IMR-90 (cell line): Measurements from ENCODE around the gene ZNF692.

Source experiments
- POLR2A ChIP-seq: IDR thresholded peaks from 2 replicates; pipeline ENCODE4 v1.6.1; 2012; ENCODE audit warnings: mild to moderate bottlenecking, low read depth, low read length
- RCOR1 ChIP-seq: IDR thresholded peaks from 2 replicates; pipeline ENCODE4 v1.6.1; 2012; ENCODE audit warnings: mild to moderate bottlenecking, low read length, improper control_type of control experiment; ENCODE audit not compliant: insufficient replicate concordance
- USF2 ChIP-seq: fragments of 150-350 bp; IDR thresholded peaks from 2 replicates; pipeline ENCODE4 v1.6.1; 2017; ENCODE audit warnings: mild to moderate bottlenecking, antibody characterized with exemption, low read length, low read depth
- TF ChIP-seq, protein P1 (sequence below): conservative IDR thresholded peaks from 2 replicates; pipeline ENCODE4 v1.5.1; 2012; ENCODE audit warnings: mild to moderate bottlenecking, low read depth, low read length, improper control_type of control experiment

DNA sequence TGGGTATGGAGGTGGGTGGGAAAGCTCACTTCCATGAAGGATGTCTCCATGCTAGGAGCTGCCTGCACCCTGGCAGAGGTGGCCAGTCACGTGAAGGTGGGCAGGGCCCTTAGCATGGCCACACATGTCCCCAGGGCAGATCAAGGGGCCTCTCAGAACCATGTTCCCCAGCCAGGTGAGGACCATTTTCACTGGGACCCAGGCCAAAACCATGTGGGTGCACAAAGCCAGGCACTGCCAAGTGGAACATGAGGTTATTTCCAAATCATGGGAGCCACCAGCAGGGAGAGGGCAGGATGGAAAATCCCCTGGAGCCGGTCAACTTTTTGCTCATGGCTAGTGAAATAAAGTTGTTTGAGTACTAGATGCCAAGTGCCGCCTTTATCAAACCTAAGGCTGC is 9.7 kb downstream of the ZNF692 start:
- no peak for TF ChIP-seq RCOR1
- TF ChIP-seq USF2, result no peak
- TF ChIP-seq POLR2A, result no peak
- TF ChIP-seq, protein P1, sequence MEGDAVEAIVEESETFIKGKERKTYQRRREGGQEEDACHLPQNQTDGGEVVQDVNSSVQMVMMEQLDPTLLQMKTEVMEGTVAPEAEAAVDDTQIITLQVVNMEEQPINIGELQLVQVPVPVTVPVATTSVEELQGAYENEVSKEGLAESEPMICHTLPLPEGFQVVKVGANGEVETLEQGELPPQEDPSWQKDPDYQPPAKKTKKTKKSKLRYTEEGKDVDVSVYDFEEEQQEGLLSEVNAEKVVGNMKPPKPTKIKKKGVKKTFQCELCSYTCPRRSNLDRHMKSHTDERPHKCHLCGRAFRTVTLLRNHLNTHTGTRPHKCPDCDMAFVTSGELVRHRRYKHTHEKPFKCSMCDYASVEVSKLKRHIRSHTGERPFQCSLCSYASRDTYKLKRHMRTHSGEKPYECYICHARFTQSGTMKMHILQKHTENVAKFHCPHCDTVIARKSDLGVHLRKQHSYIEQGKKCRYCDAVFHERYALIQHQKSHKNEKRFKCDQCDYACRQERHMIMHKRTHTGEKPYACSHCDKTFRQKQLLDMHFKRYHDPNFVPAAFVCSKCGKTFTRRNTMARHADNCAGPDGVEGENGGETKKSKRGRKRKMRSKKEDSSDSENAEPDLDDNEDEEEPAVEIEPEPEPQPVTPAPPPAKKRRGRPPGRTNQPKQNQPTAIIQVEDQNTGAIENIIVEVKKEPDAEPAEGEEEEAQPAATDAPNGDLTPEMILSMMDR, result no peak
